ENCODE results near the gene SNCB.

- TF ChIP-seq CTCF (IDR thresholded peaks at IDR 0.05) (no peak), EP300 (IDR thresholded peaks at IDR 0.05) (no peak), POLR2A (IDR thresholded peaks at IDR 0.05) (no peak)
Observed at GRCh38 chr5:176606875-176607274, 23.5 kb downstream of the SNCB start.
